ENCODE results near the gene MCU. TPM values are rescaled to one million over a fixed set of nuclear protein-coding genes. Genes with fewer than 3 reads are reported as not detected.

MCU gene
- polyA plus RNA-seq, 1 donor from 2014 or later = 22.9 TPM

GRCh38 chr10:72801263-72801868 lies 109.4 kb downstream of the MCU start:
- no peaks in the 10 kb centered on the region for H3F3A ChIP-seq (ENCODE audit: insufficient read depth, low read length, poor library complexity, severe bottlenecking)
- H3K79me2 ChIP-seq (replicated peaks; ENCODE audit: insufficient read depth, low read length) = no peaks in the 10 kb centered on the region
- H3K9me3 ChIP-seq (ENCODE audit: low read length) = no peaks in the 10 kb centered on the region
- no peak overlapping the region for H3K4me3 ChIP-seq (ENCODE audit: low read length)
- H3K27me3 ChIP-seq (ENCODE audit: insufficient read depth, low read depth, low read length) = no peaks in the 10 kb centered on the region
- no peaks in the 10 kb centered on the region for H3K9me2 ChIP-seq (ENCODE audit: insufficient read depth, low read length)
- no peak overlapping the region for H3K4me2 ChIP-seq (ENCODE audit: low read length)
- no peak overlapping the region for H2AFZ ChIP-seq (ENCODE audit: low read depth, low read length)
- no peaks in the 10 kb centered on the region for H4K20me1 ChIP-seq (ENCODE audit: insufficient read depth)
- TF ChIP-seq EZH2 (IDR thresholded peaks at IDR 0.05; ENCODE audit: borderline replicate concordance, insufficient read depth, low read length, poor library complexity, severe bottlenecking) = no peak
- no peak for TF ChIP-seq POLR2AphosphoS5 (IDR thresholded peaks at IDR 0.05)
- TF ChIP-seq MXI1 (conservative IDR thresholded peaks at IDR 0.05; ENCODE audit: poor library complexity, severe bottlenecking) = no peak
- TF ChIP-seq, protein P1, sequence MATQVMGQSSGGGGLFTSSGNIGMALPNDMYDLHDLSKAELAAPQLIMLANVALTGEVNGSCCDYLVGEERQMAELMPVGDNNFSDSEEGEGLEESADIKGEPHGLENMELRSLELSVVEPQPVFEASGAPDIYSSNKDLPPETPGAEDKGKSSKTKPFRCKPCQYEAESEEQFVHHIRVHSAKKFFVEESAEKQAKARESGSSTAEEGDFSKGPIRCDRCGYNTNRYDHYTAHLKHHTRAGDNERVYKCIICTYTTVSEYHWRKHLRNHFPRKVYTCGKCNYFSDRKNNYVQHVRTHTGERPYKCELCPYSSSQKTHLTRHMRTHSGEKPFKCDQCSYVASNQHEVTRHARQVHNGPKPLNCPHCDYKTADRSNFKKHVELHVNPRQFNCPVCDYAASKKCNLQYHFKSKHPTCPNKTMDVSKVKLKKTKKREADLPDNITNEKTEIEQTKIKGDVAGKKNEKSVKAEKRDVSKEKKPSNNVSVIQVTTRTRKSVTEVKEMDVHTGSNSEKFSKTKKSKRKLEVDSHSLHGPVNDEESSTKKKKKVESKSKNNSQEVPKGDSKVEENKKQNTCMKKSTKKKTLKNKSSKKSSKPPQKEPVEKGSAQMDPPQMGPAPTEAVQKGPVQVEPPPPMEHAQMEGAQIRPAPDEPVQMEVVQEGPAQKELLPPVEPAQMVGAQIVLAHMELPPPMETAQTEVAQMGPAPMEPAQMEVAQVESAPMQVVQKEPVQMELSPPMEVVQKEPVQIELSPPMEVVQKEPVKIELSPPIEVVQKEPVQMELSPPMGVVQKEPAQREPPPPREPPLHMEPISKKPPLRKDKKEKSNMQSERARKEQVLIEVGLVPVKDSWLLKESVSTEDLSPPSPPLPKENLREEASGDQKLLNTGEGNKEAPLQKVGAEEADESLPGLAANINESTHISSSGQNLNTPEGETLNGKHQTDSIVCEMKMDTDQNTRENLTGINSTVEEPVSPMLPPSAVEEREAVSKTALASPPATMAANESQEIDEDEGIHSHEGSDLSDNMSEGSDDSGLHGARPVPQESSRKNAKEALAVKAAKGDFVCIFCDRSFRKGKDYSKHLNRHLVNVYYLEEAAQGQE (IDR thresholded peaks at IDR 0.05; ENCODE audit: borderline replicate concordance) = no peak
- TF ChIP-seq CTCF (IDR thresholded peaks at IDR 0.05; ENCODE audit: poor library complexity, severe bottlenecking) = no peak
- TF ChIP-seq TAF1 (IDR thresholded peaks at IDR 0.05; ENCODE audit: low read depth) = no peak
- TF ChIP-seq EP300 (conservative IDR thresholded peaks at IDR 0.05; ENCODE audit: poor library complexity, severe bottlenecking) = no peak
- TF ChIP-seq SMC3 (conservative IDR thresholded peaks at IDR 0.05; ENCODE audit: poor library complexity) = no peak
- no peak for TF ChIP-seq RAD21 (conservative IDR thresholded peaks at IDR 0.05)
- no peak overlapping the region for H3K9ac ChIP-seq (ENCODE audit: low read length)
- no peak overlapping the region for H3K27ac ChIP-seq (ENCODE audit: low read length)
- H3K36me3 ChIP-seq (ENCODE audit: insufficient read depth, low read length) = no peaks in the 10 kb centered on the region

GRCh38 chr10:72802332-72802731 lies 110.4 kb downstream of the MCU start:
- Histone ChIP-seq H3K36me3 (ENCODE audit: insufficient read depth, low read length) (no peaks in the 10 kb centered on the region), H3K4me3 (ENCODE audit: low read length) (no peak overlapping the region), H2AFZ (ENCODE audit: low read depth, low read length) (no peak overlapping the region), H3K9me3 (ENCODE audit: low read length) (no peaks in the 10 kb centered on the region), H3K4me2 (ENCODE audit: low read length) (no peak overlapping the region), H3K27ac (ENCODE audit: low read length) (no peak overlapping the region), H3K9me2 (ENCODE audit: insufficient read depth, low read length) (no peaks in the 10 kb centered on the region), H3K9ac (ENCODE audit: low read length) (no peak overlapping the region), H3F3A (ENCODE audit: insufficient read depth, low read length, poor library complexity, severe bottlenecking) (no peaks in the 10 kb centered on the region), H4K20me1 (ENCODE audit: insufficient read depth) (no peaks in the 10 kb centered on the region), H3K27me3 (ENCODE audit: insufficient read depth, low read depth, low read length) (no peaks in the 10 kb centered on the region), H3K79me2 (replicated peaks; ENCODE audit: insufficient read depth, low read length) (no peaks in the 10 kb centered on the region)
- TF ChIP-seq POLR2AphosphoS5 (IDR thresholded peaks at IDR 0.05) (no peak), EP300 (conservative IDR thresholded peaks at IDR 0.05; ENCODE audit: poor library complexity, severe bottlenecking) (no peak), MXI1 (conservative IDR thresholded peaks at IDR 0.05; ENCODE audit: poor library complexity, severe bottlenecking) (no peak), TAF1 (IDR thresholded peaks at IDR 0.05; ENCODE audit: low read depth) (no peak), CTCF (IDR thresholded peaks at IDR 0.05; ENCODE audit: poor library complexity, severe bottlenecking) (no peak), RAD21 (conservative IDR thresholded peaks at IDR 0.05) (no peak), SMC3 (conservative IDR thresholded peaks at IDR 0.05; ENCODE audit: poor library complexity) (no peak)

All from neural cell (in vitro differentiated cells).